Upper lobe of left lung (tissue), 6 donors: Measurements from ENCODE around the gene DNLZ. TPM values are rescaled to one million over a fixed set of nuclear protein-coding genes. Genes with fewer than 3 reads are reported as not detected.
A peak's percentile ranks its signal among the peaks of the same experiment; 100 is the strongest.

Experiments
- ATAC-seq, 2 donors: fragments of 200-7000 bp; cut with Tn5 transposase; one replicate each; pipeline ENCODE4 v1.9.1; 2022; ENCODE audit warnings: mild to moderate bottlenecking in 2 of 2, moderate library complexity in 2 of 2; ENCODE audit not compliant: low FRiP score in 2 of 2
- DNase-seq, 2 donors: peaks; one replicate each; pipeline ENCODE4 v3.0.0-alpha.2; 2019 to 2020
- H3K27ac ChIP-seq, 4 donors: fragments of 200-600 bp; sonication (generic); one replicate each; pipeline ENCODE4 v1.5.1; 2016 to 2019
- H3K27me3 ChIP-seq, 4 donors: fragments of 200-600 bp; sonication (generic); one replicate each; pipeline ENCODE4 v1.5.1; 2017 to 2019
- H3K36me3 ChIP-seq, 4 donors: fragments of 200-600 bp; sonication (generic); one replicate each; pipeline ENCODE4 v1.5.1; 2016 to 2019
- H3K4me1 ChIP-seq, 4 donors: fragments of 200-600 bp; sonication (generic); one replicate each; pipeline ENCODE4 v1.5.1; 2018 to 2019
- H3K4me3 ChIP-seq, 4 donors: fragments of 200-600 bp; sonication (generic); one replicate each; pipeline ENCODE4 v1.5.1; 2017 to 2019; ENCODE audit warnings: mild to moderate bottlenecking in 2 of 4, moderate library complexity in 1 of 4
- H3K9me3 ChIP-seq, 4 donors: fragments of 200-600 bp; sonication (generic); one replicate each; pipeline ENCODE4 v1.5.1; 2018 to 2019
- CTCF ChIP-seq, 6 experiments: fragments of 450-650 bp in 4 of 6; fragments of 200-600 bp in 2 of 6; sonication (generic) in 2 of 6; IDR thresholded peaks; one replicate each; pipeline ENCODE4 v1.5.1; 2016 to 2019; ENCODE audit warnings: antibody characterized with exemption in 6 of 6
- EP300 ChIP-seq, 4 donors: sonication (generic); formaldehyde crosslinking; IDR thresholded peaks; one replicate each; pipeline ENCODE4 v1.5.1; 2017; ENCODE audit warnings: antibody characterized with exemption in 4 of 4, control low read depth in 2 of 4
- POLR2A ChIP-seq, 4 donors: fragments of 450-650 bp; IDR thresholded peaks; one replicate each; pipeline ENCODE4 v1.5.1; 2016 to 2017; ENCODE audit warnings: antibody characterized with exemption in 4 of 4, mild to moderate bottlenecking in 2 of 4
- POLR2AphosphoS5 ChIP-seq, 2 donors: sonication (generic); formaldehyde crosslinking; IDR thresholded peaks; one replicate each; pipeline ENCODE4 v1.5.1; 2017; ENCODE audit warnings: antibody characterized with exemption in 2 of 2
- WGBS, 2 donors: methylation state at CpG; one replicate each; pipeline ENCODE4 v1.1.5; 2017 to 2018; 5-methylcytosine and 5-hydroxymethylcytosine counted together
- total RNA-seq, 6 donors: library from RNA; depleted of rRNA in 4 of 6; stranded (reverse); fragments of >200 nt in 4 of 6; gene quantifications; one replicate each; pipeline versions ENCODE4 v1.1.0 to v1.2.1, GENCODE V29; 2016 to 2021
- donor health status: DM: no; HTN: no; CAD: no; lungs with moderate emphysema.
- donor health status: DM: no; HTN: yes; CAD: no; lungs with severe emphysema.

The DNLZ gene
- total RNA-seq, 6 donors from 2014 or later: 5.2 to 35.9 (median 19.4) TPM

GRCh38 chr9:136339173-136339957 is 24.2 kb downstream of the DNLZ start:
- peaks cover 17 to 28% (median 17%) of the 10 kb centered on the region in 4 donors for H3K4me1 ChIP-seq
- no peaks in the 10 kb centered on the region for H3K27me3 ChIP-seq
- ATAC-seq (peak; percentile 64 to 67), DNase-seq (peak; percentile 76 to 96)
- peak overlapping the region in 1 of 4 donors; percentile 13 for H3K27ac ChIP-seq
- 54 to 66% methylated on average over 19 to 27 of the region's 32 CpGs for WGBS, 2 donors
- H3K4me3 ChIP-seq: no peak overlapping the region
- no peak for TF ChIP-seq POLR2AphosphoS5 (IDR thresholded peaks at IDR 0.05)
- TF ChIP-seq EP300 (IDR thresholded peaks at IDR 0.05): no peak
- peak; percentile 73 to 93 (median 86) for TF ChIP-seq CTCF (IDR thresholded peaks at IDR 0.05)
- no peak for TF ChIP-seq POLR2A (IDR thresholded peaks at IDR 0.05)
- no peaks in the 10 kb centered on the region for H3K9me3 ChIP-seq
- peaks cover 0 to 25% (median 8%) of the 10 kb centered on the region in 4 donors for H3K36me3 ChIP-seq

DNA sequence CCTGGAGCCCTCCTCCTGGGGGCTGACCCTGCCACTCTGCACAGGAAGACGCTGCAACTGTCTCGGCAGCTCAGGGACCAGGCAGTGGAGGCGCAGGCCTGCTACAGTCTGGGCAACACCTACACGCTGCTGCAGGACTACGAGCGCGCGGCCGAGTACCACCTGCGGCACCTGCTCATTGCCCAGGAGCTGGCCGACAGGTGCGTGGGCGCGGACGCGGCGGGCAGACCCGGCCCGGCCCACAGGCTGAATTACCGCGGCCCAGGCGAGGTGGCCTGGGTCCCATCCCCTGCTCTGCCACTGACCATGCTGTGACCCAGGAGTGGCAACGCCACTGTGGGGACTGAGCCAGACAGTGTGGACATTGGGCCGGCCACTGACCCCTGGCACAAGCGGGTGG is 25.0 kb downstream of the DNLZ start:
- H3K36me3 ChIP-seq: peaks cover 0 to 25% (median 8%) of the 10 kb centered on the region in 4 donors
- 85 to 89% methylated on average over 7 to 9 of the region's 25 CpGs for WGBS, 2 donors
- no peaks in the 10 kb centered on the region for H3K9me3 ChIP-seq
- H3K27me3 ChIP-seq: no peaks in the 10 kb centered on the region
- peaks cover 15 to 19% (median 16%) of the 10 kb centered on the region in 4 donors for H3K4me1 ChIP-seq
- ATAC-seq: no peak
- H3K27ac ChIP-seq: peak overlapping the region in 2 of 4 donors; percentile 13 to 73
- no peak overlapping the region for H3K4me3 ChIP-seq
- TF ChIP-seq EP300 (IDR thresholded peaks at IDR 0.05): no peak
- TF ChIP-seq POLR2AphosphoS5 (IDR thresholded peaks at IDR 0.05): no peak
- TF ChIP-seq CTCF (IDR thresholded peaks at IDR 0.05): no peak
- TF ChIP-seq POLR2A (IDR thresholded peaks at IDR 0.05): no peak
- peak in 1 of 2 donors; percentile 79 for DNase-seq

DNA sequence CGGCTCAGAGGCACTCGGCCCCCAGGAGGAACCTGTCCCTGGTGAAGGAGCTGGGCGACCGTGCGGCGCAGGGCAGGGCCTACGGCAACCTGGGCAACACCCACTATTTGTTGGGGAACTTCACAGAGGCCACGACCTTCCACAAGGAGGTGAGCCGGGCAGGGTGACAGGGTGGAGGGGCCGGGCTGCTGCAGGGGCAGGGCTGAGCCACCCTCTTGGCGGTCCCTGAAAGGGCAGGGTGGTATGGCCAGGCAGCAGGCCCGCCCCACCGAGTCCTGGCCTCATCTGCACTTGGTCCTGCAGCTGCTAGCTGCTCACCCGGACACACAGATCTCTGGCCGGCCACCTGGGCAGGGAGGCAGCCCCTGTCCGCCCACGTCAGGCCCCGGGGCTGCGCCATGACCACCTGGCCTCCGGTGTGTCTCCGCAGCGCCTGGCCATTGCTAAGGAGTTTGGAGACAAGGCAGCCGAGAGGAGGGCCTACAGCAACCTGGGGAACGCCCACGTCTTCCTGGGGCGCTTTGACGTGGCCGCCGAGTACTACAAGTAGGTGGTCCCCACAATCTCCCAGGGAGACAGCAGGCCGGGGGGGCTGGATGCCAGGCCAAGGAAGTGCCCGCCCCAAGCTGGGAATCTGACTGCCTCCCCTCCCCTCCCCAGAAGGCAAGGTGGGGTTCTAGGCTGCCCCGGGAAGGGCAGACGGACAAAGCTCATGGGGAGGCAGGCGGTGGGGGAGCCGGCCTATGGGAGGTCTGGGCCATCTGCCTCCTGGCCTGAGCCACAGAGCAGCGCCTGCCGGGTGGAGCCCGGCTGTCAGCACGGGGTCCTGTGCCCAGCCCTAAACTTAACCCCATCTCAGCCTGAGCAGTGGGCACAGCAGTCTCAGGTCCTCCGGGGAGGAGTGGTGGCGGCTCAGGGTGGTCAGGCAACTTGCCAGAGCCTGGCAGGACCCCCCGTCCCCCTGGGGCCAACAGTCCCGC is 25.8 kb downstream of the DNLZ start:
- H3K36me3 ChIP-seq: peaks cover 0 to 25% (median 8%) of the 10 kb centered on the region in 4 donors
- peaks cover 8 to 11% (median 9%) of the 10 kb centered on the region in 4 donors for H3K4me1 ChIP-seq
- 87 to 90% methylated on average over 19 to 43 of the region's 43 CpGs for WGBS, 2 donors
- TF ChIP-seq CTCF (IDR thresholded peaks at IDR 0.05) (no peak), POLR2AphosphoS5 (IDR thresholded peaks at IDR 0.05) (no peak), POLR2A (IDR thresholded peaks at IDR 0.05) (no peak), EP300 (IDR thresholded peaks at IDR 0.05) (no peak)
- ATAC-seq: no peak
- H3K9me3 ChIP-seq: no peaks in the 10 kb centered on the region
- peak overlapping the region in 2 of 4 donors; percentile 48 to 73 for H3K27ac ChIP-seq
- H3K27me3 ChIP-seq: no peaks in the 10 kb centered on the region
- peak in 1 of 2 donors; percentile 85 for DNase-seq
- H3K4me3 ChIP-seq: no peak overlapping the region

DNA sequence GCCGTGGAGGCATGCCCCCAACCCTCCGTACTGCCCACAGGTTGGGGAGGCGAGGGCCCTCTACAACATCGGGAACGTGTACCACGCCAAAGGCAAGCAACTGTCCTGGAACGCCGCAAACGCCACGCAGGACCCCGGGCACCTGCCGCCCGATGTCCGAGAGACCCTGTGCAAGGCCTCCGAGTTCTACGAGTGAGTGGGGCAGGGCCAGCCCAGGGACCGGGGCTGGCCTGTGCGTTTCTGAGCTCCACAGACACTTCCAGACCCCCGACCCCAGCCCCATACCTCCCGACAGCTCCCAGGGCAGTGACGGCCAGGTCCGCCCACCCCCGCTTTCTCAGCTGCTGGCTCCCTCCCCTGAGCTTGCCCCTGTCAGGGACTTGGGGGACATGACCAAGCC is 26.7 kb downstream of the DNLZ start:
- no peak overlapping the region for H3K4me3 ChIP-seq
- H3K9me3 ChIP-seq: no peaks in the 10 kb centered on the region
- H3K4me1 ChIP-seq: peaks cover 0 to 3% (median under 1%) of the 10 kb centered on the region in 4 donors
- no peak for ATAC-seq
- TF ChIP-seq CTCF (IDR thresholded peaks at IDR 0.05): no peak
- TF ChIP-seq POLR2AphosphoS5 (IDR thresholded peaks at IDR 0.05): no peak
- no peak for TF ChIP-seq POLR2A (IDR thresholded peaks at IDR 0.05)
- no peak for TF ChIP-seq EP300 (IDR thresholded peaks at IDR 0.05)
- peaks cover 0 to 25% (median 8%) of the 10 kb centered on the region in 4 donors for H3K36me3 ChIP-seq
- 95 to 98% methylated on average over 15 to 19 of the region's 23 CpGs for WGBS, 2 donors
- no peaks in the 10 kb centered on the region for H3K27me3 ChIP-seq
- peak overlapping the region in 3 of 4 donors; percentile 27 to 73 (median 48) for H3K27ac ChIP-seq
- DNase-seq: peak in 1 of 2 donors; percentile 77
